Measurements from ENCODE around the gene VAX1.

DNA sequence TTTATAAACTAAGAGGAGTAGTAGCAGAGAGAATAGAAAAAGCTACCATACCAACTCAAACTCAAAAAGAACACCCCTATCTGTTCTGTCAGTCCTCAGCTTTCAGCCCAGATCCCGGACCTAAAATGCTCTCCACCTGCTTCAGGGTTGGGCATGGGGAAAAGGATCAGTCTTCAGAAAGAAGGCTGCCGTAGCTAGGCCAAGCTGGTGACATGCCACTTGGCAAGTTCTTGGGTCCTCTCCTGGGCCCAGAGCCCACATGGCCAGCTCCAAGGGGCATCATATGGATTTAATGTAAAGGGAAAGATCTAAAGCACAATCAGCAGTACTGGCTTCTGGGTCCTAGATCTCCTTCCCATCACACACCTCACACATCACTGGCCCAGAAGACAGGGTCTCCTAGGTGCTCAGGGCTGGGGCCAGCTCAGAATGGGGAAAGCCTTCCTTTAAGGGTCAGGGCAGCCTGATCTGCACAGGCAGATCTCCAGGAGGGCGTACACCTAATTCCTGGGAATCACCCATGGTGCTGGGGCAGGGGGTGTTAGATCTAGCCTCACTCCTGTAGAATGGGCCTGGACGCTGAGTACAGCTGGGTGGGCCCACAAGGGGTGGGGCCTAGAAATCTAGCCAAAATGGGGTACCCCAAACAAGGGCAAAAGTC lies 2.5 kb downstream of the VAX1 start:
- TF ChIP-seq, protein P1, sequence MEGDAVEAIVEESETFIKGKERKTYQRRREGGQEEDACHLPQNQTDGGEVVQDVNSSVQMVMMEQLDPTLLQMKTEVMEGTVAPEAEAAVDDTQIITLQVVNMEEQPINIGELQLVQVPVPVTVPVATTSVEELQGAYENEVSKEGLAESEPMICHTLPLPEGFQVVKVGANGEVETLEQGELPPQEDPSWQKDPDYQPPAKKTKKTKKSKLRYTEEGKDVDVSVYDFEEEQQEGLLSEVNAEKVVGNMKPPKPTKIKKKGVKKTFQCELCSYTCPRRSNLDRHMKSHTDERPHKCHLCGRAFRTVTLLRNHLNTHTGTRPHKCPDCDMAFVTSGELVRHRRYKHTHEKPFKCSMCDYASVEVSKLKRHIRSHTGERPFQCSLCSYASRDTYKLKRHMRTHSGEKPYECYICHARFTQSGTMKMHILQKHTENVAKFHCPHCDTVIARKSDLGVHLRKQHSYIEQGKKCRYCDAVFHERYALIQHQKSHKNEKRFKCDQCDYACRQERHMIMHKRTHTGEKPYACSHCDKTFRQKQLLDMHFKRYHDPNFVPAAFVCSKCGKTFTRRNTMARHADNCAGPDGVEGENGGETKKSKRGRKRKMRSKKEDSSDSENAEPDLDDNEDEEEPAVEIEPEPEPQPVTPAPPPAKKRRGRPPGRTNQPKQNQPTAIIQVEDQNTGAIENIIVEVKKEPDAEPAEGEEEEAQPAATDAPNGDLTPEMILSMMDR (conservative IDR thresholded peaks at IDR 0.05; ENCODE audit: low read length): no peak
- TF ChIP-seq EZH2phosphoT487 (IDR thresholded peaks at IDR 0.05; ENCODE audit: borderline replicate concordance, low read depth, low read length): no peak
